GM21381 (cell line): Measurements from ENCODE around the gene MED13L.
"Not testable (repeated sequence)": the region's sequence is repeated elsewhere in the genome, so short reads cannot be mapped to it uniquely, and the experiment has no call there.

Source experiments
- ATAC-seq: cut with Tn5 transposase; IDR thresholded peaks from one replicate; pipeline ENCODE4 v1.9.1; 2021; ENCODE audit warnings: mild to moderate bottlenecking, moderate library complexity; ENCODE audit not compliant: unreplicated experiment

The MED13L gene

GRCh38 chr12:116249938-116250337, 27.6 kb downstream of the MED13L start:
- ATAC-seq: no peak

GRCh38 chr12:116248930-116249329, 28.6 kb downstream of the MED13L start:
- no peak for ATAC-seq

- ATAC-seq: no peak
These were observed 29.1 kb downstream of the MED13L start for GRCh38 chr12:116248433-116248832.

- no peak for ATAC-seq
These were observed 30.1 kb downstream of the MED13L start for GRCh38 chr12:116247377-116247776.

- no peak for ATAC-seq
These were observed 30.9 kb downstream of the MED13L start for GRCh38 chr12:116246490-116247179.

GRCh38 chr12:116245189-116245588, 32.3 kb downstream of the MED13L start:
- no peak for ATAC-seq

GRCh38 chr12:116244474-116245090, 32.9 kb downstream of the MED13L start:
- no peak for ATAC-seq

- ATAC-seq: no peak
These were observed 33.5 kb downstream of the MED13L start for GRCh38 chr12:116244001-116244400.

- ATAC-seq: no peak
These were observed 34.8 kb downstream of the MED13L start for GRCh38 chr12:116242740-116243139.

- ATAC-seq: no peak
These were observed 36.2 kb downstream of the MED13L start for GRCh38 chr12:116241157-116241759.

GRCh38 chr12:116238570-116239119, 38.8 kb downstream of the MED13L start:
- ATAC-seq: not testable (repeated sequence)

- no peak for ATAC-seq
These were observed 39.3 kb downstream of the MED13L start for GRCh38 chr12:116238149-116238548.

- ATAC-seq: no peak
These were observed 40.5 kb downstream of the MED13L start for GRCh38 chr12:116236976-116237375.

- peak; percentile 58 for ATAC-seq
These were observed 41.3 kb downstream of the MED13L start for GRCh38 chr12:116236148-116236731.

- ATAC-seq: not testable (repeated sequence)
These were observed 43.3 kb downstream of the MED13L start for GRCh38 chr12:116234148-116234547.

- ATAC-seq: no peak
These were observed 43.8 kb downstream of the MED13L start for GRCh38 chr12:116233669-116234068.

- no peak for ATAC-seq
These were observed 49.7 kb downstream of the MED13L start for GRCh38 chr12:116227811-116228210.

- no peak for ATAC-seq
These were observed 51.5 kb downstream of the MED13L start for GRCh38 chr12:116226026-116226425.

GRCh38 chr12:116222358-116222757, 55.1 kb downstream of the MED13L start:
- ATAC-seq: no peak

- ATAC-seq: no peak
These were observed 56.7 kb downstream of the MED13L start for GRCh38 chr12:116220756-116221155.

GRCh38 chr12:116217045-116217735, 60.3 kb downstream of the MED13L start:
- no peak for ATAC-seq
